HG03196 (cell line): Measurements from ENCODE around the gene CLIC1.
A peak's percentile ranks its signal among the peaks of the same experiment; 100 is the strongest.

Experiments used
- ATAC-seq: cut with Tn5 transposase; IDR thresholded peaks from one replicate; pipeline ENCODE4 v1.9.1; 2021; ENCODE audit not compliant: unreplicated experiment

CLIC1 gene

DNA sequence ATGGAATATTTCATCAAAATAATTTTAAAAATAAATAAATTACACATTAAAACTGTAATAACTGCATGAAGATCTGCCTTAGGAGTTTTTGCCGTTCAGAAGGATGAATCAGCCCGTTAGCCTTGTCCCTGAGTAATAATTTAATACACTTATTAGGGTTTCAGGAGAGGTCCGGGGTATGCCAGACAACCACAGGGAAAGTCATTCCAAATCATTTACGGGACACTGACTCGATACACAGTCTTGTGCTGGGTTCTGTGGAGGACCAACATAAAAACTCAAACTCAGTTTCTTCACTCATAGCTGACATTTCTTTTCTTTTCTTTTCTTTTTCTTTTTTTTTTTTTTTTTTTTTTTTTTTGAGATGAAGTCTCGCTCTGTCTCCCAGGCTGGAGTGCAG lies 30.4 kb downstream of the CLIC1 start:
- no peak for ATAC-seq

DNA sequence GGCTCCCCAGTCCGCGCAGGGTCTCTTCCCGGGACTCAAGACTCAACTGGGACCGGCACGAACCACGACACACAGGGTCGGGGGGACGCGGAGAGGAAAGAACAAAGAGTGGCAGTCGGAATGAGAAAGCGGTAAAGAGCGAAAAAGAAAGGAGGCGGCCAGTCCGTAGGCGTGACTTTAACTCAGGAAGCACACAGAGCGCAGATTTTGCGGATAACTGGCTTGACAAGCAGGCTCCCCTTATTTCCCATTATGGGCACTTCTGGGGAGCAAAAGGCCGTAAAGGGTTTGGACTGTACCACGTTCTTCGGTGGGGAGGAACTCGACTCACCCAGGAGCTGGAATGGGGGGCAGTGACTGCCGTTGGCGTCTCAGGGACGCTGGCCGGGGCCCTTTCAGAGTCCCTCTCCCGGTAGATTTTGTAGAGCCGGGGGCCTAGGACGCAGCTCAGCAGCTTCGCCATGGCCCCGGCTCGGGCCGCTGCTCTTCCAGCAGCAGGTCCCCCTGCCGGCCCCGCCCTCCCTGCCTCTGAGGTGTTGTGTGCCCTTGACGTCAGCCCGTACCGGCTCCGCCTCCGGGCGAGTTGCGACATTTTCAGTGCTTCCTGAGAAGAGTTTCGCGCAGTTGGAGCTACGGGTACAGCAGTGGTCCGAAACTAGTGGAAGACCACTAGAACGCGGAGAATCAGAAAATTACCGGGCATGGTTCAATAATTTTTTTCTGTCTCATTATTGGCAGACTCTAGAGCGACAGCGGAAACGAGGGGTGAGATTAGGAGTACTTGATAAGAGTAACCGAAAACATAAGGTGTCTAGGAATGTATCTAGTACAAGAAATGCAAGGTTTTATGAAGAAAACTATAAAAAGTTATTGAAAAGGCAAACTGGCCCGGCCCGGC lies 33.3 kb downstream of the CLIC1 start, which contains the start of gene ABHD16A:
Gene ABHD16A, minus strand, starts transcription at position 506 of the 898 bp plus-strand sequence. Its CDS starts 43 bp downstream, at position 463.
- ATAC-seq: peak; percentile 86

DNA sequence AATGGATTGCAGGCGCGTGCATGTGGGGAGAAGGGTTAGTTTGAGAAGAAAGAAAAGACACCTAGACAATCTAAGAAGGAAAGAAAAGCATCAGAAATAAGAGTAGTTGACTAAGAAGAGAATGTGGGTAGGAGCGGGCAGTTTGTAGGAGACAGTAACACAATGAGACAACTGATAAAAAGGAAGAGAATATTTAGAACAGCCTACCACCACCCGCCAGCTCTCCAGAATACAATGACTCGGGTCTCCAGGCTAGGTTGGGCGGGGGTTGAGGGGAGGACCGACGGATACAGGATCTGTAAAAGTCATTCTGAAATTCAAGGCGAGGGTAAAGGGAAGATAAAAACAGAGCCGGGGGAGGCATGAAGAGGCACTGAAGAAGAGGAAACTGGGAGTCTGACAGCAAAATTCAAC lies 33.9 kb downstream of the CLIC1 start:
- ATAC-seq: no peak

- no peak for ATAC-seq
Observed at GRCh38 chr6:31701666-31702404, 34.5 kb downstream of the CLIC1 start.

- no peak for ATAC-seq
Observed at GRCh38 chr6:31700740-31701401, 35.5 kb downstream of the CLIC1 start.

GRCh38 chr6:31697555-31697954 lies 38.8 kb downstream of the CLIC1 start:
- no peak for ATAC-seq

- no peak for ATAC-seq
Observed at GRCh38 chr6:31693535-31693934, 42.8 kb downstream of the CLIC1 start.

GRCh38 chr6:31692886-31693285 lies 43.4 kb downstream of the CLIC1 start:
- no peak for ATAC-seq

DNA sequence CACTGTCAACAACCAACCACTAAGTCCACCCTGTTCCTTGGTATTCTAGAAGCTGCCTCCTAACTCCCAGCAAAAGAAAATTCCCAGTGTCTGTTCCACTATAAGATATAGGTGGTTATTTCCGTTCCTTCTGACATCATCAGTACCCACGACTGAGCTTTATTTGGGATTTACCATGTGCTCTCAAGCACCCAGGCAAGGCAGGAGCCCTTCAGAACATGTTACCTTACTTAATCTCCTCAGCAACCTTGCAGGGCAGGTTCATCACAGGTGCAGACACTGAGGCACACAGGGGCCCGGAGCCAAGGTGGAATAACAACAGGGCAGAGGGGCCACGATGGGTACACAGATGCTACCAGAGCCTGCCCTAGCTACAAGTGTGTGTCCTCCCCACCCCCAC lies 44.0 kb downstream of the CLIC1 start:
- ATAC-seq: no peak

- no peak for ATAC-seq
Observed at GRCh38 chr6:31691564-31692108, 44.7 kb downstream of the CLIC1 start.

- no peak for ATAC-seq
Observed at GRCh38 chr6:31691078-31691463, 45.3 kb downstream of the CLIC1 start.

GRCh38 chr6:31690231-31691077 lies 45.9 kb downstream of the CLIC1 start:
- ATAC-seq: no peak

DNA sequence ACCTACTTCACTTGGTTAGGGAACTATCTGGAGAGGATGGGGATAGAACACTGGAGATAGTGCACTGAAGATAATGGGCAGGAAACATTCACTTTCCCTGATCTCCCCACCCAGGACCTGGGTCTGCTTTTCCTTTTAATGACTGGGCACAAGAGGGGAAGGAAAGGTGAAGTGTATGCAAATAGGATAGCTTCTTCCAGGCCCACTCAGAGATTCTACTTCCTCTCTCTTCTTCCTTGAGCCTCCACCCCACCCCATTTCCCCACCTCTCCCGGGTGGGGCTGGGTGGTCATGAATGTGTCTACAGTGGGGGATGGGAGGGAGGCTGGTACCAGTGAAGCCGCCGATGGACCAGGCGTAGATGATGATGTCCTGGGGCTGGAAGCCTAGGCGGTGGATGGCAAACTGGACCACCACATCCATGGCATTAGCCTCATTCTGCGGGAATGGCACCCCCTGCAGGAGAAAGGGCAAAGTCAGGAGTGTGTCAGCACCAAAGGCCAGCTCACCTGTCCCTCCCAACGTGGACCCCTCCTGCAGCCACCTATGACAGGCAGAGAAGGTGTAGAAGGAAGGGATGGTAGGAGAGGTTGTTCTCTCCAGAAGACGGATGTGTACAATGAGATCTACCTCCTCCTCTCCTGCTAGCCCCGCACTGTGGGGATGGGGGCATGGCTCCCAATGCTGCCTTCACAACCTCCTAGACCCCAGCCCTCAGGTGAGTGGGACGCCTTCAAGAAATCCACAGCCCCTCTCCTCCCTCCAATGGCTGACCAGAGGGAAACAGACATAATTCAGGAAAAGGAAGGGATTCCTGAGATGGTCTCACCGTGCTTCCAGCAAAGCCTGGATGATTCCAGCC lies 46.9 kb downstream of the CLIC1 start:
- no peak for ATAC-seq

DNA sequence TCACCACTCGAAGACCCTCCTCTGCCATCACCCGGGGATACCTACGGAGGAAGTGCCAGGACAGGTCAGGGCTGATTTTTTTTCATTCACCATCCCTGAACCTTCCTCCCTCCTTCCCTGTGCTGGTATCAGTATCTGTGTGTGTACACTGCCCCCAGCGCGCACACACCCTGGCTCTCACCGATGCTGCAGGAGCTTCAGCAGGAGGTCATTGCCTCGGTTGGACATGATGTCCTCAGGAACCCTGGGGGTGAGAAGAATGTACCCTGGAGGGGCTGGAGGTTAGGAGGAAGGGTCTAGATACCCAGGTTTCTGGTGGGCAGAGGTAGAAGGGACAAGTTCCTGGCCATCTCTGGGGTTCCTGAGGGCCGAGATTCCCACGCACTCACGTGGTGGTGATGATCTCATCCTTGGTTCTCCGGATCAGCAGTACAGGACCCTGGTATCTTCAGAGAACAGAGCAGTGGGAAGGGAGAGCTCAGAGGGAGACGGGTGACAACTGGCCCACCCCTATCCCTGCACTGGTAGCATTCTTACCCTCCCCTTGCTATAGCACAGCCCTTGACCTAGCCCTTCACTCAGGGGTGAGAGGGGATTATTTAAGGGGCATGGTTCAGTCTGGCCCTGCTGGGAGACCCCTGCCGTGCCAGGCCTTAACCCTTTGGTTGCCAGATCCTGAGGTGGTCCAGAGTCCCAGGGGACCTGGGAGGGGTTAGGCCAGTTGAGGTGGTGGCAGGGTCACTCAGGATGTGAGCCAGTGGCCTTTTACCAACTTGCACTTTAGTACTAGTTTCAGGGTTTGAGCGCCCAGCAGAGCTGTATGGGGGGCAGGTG lies 48.3 kb downstream of the CLIC1 start:
- ATAC-seq: no peak

GRCh38 chr6:31687321-31687720 lies 49.0 kb downstream of the CLIC1 start:
- ATAC-seq: no peak

DNA sequence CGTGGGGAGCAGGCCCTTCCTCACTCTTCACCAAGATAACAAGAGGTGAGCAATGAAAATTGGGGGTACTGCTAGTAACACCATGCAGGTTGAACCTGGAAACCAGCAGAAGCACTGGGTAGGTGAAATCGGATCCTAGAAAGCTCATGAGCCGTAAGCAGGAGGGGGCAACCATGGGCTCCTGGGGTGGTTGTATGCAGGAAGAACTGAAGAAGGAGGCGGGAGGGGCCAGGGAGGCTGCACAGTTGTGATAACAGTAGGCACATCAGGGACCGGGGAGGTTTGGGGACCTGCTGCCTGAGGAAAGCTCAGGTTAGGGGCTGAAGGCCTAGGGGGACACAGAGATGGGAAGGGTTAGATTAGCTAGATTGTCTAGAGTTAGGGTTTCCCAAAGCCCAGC lies 49.8 kb downstream of the CLIC1 start:
- no peak for ATAC-seq

DNA sequence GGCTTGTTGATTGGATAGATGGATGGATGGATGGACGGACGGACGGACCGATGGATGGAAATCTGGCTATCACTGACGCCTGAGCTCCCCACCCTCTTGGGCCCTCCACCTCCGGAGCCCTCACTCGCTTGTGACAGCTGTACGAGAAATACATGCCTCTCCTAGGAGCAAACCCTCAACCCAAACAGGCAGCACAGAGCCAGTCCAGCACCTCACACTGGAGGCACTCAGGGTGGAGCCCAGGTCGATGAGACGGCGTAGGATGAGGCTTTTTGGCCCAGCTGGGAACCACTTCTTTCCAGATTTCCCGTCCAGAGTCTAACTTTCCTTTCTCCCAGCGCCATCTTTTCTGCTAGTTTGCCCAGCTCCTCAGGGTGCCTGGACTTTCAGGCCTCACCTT lies 52.7 kb downstream of the CLIC1 start:
- ATAC-seq: no peak

DNA sequence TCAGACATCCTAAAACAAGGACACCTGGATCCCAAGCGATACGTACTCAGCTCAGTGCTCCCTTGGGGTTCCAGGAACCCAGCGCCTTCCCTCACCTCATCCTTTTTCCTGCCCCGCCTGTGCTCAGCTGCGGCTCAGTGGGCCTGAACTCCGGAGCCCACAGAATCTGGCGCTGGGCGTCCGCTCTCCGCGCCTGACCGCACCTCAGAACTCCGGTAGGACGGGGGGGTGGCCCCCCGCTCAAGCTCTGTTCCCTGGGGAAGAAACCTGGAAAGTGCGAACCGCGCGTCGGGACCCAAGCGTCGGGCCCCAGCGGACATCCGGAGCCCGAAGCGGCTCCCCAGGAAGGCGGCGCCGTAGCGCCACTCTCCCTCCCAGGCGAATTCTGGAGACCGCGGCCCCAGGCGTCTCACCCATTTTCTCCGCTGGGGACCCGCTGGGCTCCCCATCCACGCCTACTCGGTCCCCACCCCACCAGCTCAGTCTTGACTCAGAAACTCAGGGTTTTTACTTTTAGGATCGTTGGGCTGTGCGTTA lies 55.1 kb downstream of the CLIC1 start:
- no peak for ATAC-seq
